Vagina (tissue), 2 donors: ENCODE measurements around the gene PDE4D. TPM values are rescaled to one million over a fixed set of nuclear protein-coding genes. Genes with fewer than 3 reads are reported as not detected.
A peak's percentile ranks its signal among the peaks of the same experiment; 100 is the strongest.

ENCODE experiments used
- DNase-seq, 2 donors: peaks; one replicate each; pipeline ENCODE4 v3.0.0-alpha.2; 2017; ENCODE audit errors: extremely low spot score in 2 of 2
- H3K27ac ChIP-seq: fragments of 200-600 bp; sonication (generic); one replicate; pipeline ENCODE4 v1.5.1; 2019
- H3K27me3 ChIP-seq: fragments of 200-600 bp; sonication (generic); one replicate; pipeline ENCODE4 v1.5.1; 2019
- H3K36me3 ChIP-seq, 2 donors: fragments of 200-600 bp; sonication (generic); one replicate each; pipeline ENCODE4 v1.5.1; 2017 to 2019
- H3K4me1 ChIP-seq: fragments of 200-600 bp; sonication (generic); one replicate; pipeline ENCODE4 v1.5.1; 2019
- H3K4me3 ChIP-seq, 2 donors: fragments of 200-600 bp; sonication (generic); 1 replicate in 1 of 2; 2 replicates in 1 of 2; pipeline ENCODE4 v1.5.1; 2016 to 2019
- H3K9me3 ChIP-seq: fragments of 200-600 bp; sonication (generic); one replicate; pipeline ENCODE4 v1.5.1; 2019
- CTCF ChIP-seq, 3 experiments: fragments of 450-650 bp in 2 of 3; fragments of 200-600 bp in 1 of 3; sonication (generic) in 1 of 3; IDR thresholded peaks; one replicate each; pipeline ENCODE4 v1.5.1; 2017 to 2019; ENCODE audit warnings: antibody characterized with exemption in 3 of 3, mild to moderate bottlenecking in 2 of 3, moderate library complexity in 2 of 3
- POLR2A ChIP-seq, 2 donors: fragments of 450-650 bp; IDR thresholded peaks; one replicate each; pipeline ENCODE4 v1.6.1; 2017; ENCODE audit warnings: antibody characterized with exemption in 2 of 2, mild to moderate bottlenecking in 2 of 2, moderate library complexity in 2 of 2
- POLR2AphosphoS5 ChIP-seq, 2 donors: sonication (generic); formaldehyde crosslinking; IDR thresholded peaks; one replicate each; pipeline ENCODE4 v1.9.0; 2017; ENCODE audit warnings: antibody characterized with exemption in 2 of 2, mild to moderate bottlenecking in 2 of 2, low read depth in 1 of 2; ENCODE audit not compliant: insufficient read depth in 1 of 2
- intact Hi-C: fragments of 100-400 bp; cut with DNase I; formaldehyde crosslinking; loops from one replicate; pipeline ENCODE4 v1.15.1; 2023
- total RNA-seq: library from RNA; depleted of rRNA; stranded (reverse); fragments of >200 nt; gene quantifications from one replicate; pipeline ENCODE4 v1.2.3, GENCODE V29; 2016

The PDE4D gene
- total RNA-seq, 1 donor from 2014 or later, result 86.9 TPM

- DNase-seq, result no peak
- TF ChIP-seq CTCF (IDR thresholded peaks at IDR 0.05) (no peak), POLR2A (IDR thresholded peaks at IDR 0.05) (no peak), POLR2AphosphoS5 (IDR thresholded peaks at IDR 0.05; ENCODE audit: insufficient read depth in 1 of 2, low read depth in 1 of 2) (no peak)
- no peaks in the 10 kb centered on the region for H3K27me3 ChIP-seq
- no peaks in the 10 kb centered on the region for H3K4me1 ChIP-seq
- H3K27ac ChIP-seq, result no peak overlapping the region
- H3K4me3 ChIP-seq, result no peak overlapping the region
- no peaks in the 10 kb centered on the region for H3K9me3 ChIP-seq
- intact Hi-C loops, result loop anchor here (5.0 to 10.0 kb wide), 2 partner anchors 293 to 1129 kb away; no protein-coding TSS in a partner anchor
- H3K36me3 ChIP-seq, result no peaks in the 10 kb centered on the region
These were observed 715.5 kb downstream of the PDE4D start for GRCh38 chr5:59178071-59178470.

GRCh38 chr5:59177644-59178043 is 715.9 kb downstream of the PDE4D start:
- intact Hi-C loops, result loop anchor here (5.0 to 10.0 kb wide), 2 partner anchors 293 to 1130 kb away; no protein-coding TSS in a partner anchor
- Histone ChIP-seq H3K4me3 (no peak overlapping the region), H3K9me3 (no peaks in the 10 kb centered on the region), H3K36me3 (no peaks in the 10 kb centered on the region), H3K27me3 (no peaks in the 10 kb centered on the region), H3K4me1 (no peaks in the 10 kb centered on the region), H3K27ac (no peak overlapping the region)
- no peak for DNase-seq
- TF ChIP-seq CTCF (IDR thresholded peaks at IDR 0.05) (no peak), POLR2A (IDR thresholded peaks at IDR 0.05) (no peak), POLR2AphosphoS5 (IDR thresholded peaks at IDR 0.05; ENCODE audit: insufficient read depth in 1 of 2, low read depth in 1 of 2) (no peak)

- no peak for DNase-seq
- TF ChIP-seq CTCF (IDR thresholded peaks at IDR 0.05) (peak; percentile 63 to 70 (median 63)), POLR2A (IDR thresholded peaks at IDR 0.05) (no peak)
- H3K9me3 ChIP-seq, result no peaks in the 10 kb centered on the region
- no peak overlapping the region for H3K27ac ChIP-seq
- H3K36me3 ChIP-seq, result no peaks in the 10 kb centered on the region
- H3K4me1 ChIP-seq, result no peaks in the 10 kb centered on the region
- H3K4me3 ChIP-seq, result no peak overlapping the region
- H3K27me3 ChIP-seq, result no peaks in the 10 kb centered on the region
- intact Hi-C loops, result loop anchor here (10.0 kb wide), 1 partner anchor 290 kb away; no protein-coding TSS in a partner anchor
These were observed 719.2 kb downstream of the PDE4D start for GRCh38 chr5:59174248-59174844.

GRCh38 chr5:59173578-59173977 is 719.9 kb downstream of the PDE4D start:
- no peak overlapping the region for H3K4me3 ChIP-seq
- H3K27me3 ChIP-seq, result no peaks in the 10 kb centered on the region
- no peaks in the 10 kb centered on the region for H3K9me3 ChIP-seq
- intact Hi-C loops, result loop anchor here (10.0 kb wide), 1 partner anchor 289 kb away; no protein-coding TSS in a partner anchor
- H3K4me1 ChIP-seq, result no peaks in the 10 kb centered on the region
- no peaks in the 10 kb centered on the region for H3K36me3 ChIP-seq
- TF ChIP-seq POLR2AphosphoS5 (IDR thresholded peaks at IDR 0.05; ENCODE audit: insufficient read depth in 1 of 2, low read depth in 1 of 2), result no peak
- TF ChIP-seq CTCF (IDR thresholded peaks at IDR 0.05), result no peak
- TF ChIP-seq POLR2A (IDR thresholded peaks at IDR 0.05), result no peak
- no peak for DNase-seq
- no peak overlapping the region for H3K27ac ChIP-seq

GRCh38 chr5:59171131-59171530 is 722.4 kb downstream of the PDE4D start:
- intact Hi-C loops, result loop anchor here (10.0 kb wide), 1 partner anchor 286 kb away; no protein-coding TSS in a partner anchor
- Histone ChIP-seq H3K4me3 (no peak overlapping the region), H3K27me3 (no peaks in the 10 kb centered on the region), H3K27ac (no peak overlapping the region), H3K36me3 (no peaks in the 10 kb centered on the region), H3K4me1 (no peaks in the 10 kb centered on the region), H3K9me3 (no peaks in the 10 kb centered on the region)
- TF ChIP-seq POLR2AphosphoS5 (IDR thresholded peaks at IDR 0.05; ENCODE audit: insufficient read depth in 1 of 2, low read depth in 1 of 2) (no peak), POLR2A (IDR thresholded peaks at IDR 0.05) (no peak), CTCF (IDR thresholded peaks at IDR 0.05) (no peak)
- DNase-seq, result no peak
